ENCODE data around the gene KIFC3. TPM values are rescaled to one million over a fixed set of nuclear protein-coding genes. Genes with fewer than 3 reads are reported as not detected.

The KIFC3 gene
- total and polyA plus RNA-seq, 2 of the 8 experiments (the other 6 are each of a cell fraction or from before 2014, with no cell fraction given) = 2.1 to 7.1 TPM

- H3K4me2 ChIP-seq (ENCODE audit: insufficient read depth in 1 of 2, low read depth in 2 of 2, low read length in 2 of 2) = no peak overlapping the region
- no peak overlapping the region for H3K23ac ChIP-seq (ENCODE audit: insufficient read length)
- H3K36me3 ChIP-seq (ENCODE audit: control insufficient read depth in 2 of 4, insufficient read depth in 4 of 4, low read length in 3 of 4) = no peaks in the 10 kb centered on the region
- H3K27ac ChIP-seq (ENCODE audit: low read depth, low read length) = no peak overlapping the region
- no peak overlapping the region for H2BK20ac ChIP-seq (ENCODE audit: low read length)
- 86% methylated on average over 16 of the region's 18 CpGs; no CpG with 5 or more reads in 1 of the 2 experiments for WGBS, 2 experiments (ENCODE audit: extremely low coverage in 1 of 2, insufficient coverage in 1 of 2, insufficient read length in 1 of 2, insufficient replicate concordance in 2 of 2, low coverage in 1 of 2, low lambda C conversion rate in 2 of 2, missing lambda C conversion rate in 1 of 2)
- no peak overlapping the region for H2BK120ac ChIP-seq (replicated peaks; ENCODE audit: low read depth, low read length)
- H2BK12ac ChIP-seq (ENCODE audit: low read depth, low read length) = peak overlapping the region; percentile 76; the same call in 1 of the 2 replicates
- H3K9ac ChIP-seq (replicated peaks in 1 of 4; ENCODE audit: extremely low read depth in 1 of 4, low read depth in 3 of 4, low read length in 3 of 4) = no peak overlapping the region
- no peaks in the 10 kb centered on the region for H4K20me1 ChIP-seq (replicated peaks in 1 of 2; ENCODE audit: control insufficient read depth in 1 of 2, insufficient read depth in 2 of 2, low read length in 2 of 2)
- H3K14ac ChIP-seq (ENCODE audit: insufficient read length) = no peak overlapping the region
- TF ChIP-seq SP4 (IDR thresholded peaks at IDR 0.05; ENCODE audit: low read length) (peak; percentile 55; the same call in 1 of the 2 replicates), SIN3A (conservative IDR thresholded peaks at IDR 0.05 in 1 of 2, IDR thresholded peaks at IDR 0.05 in 1 of 2; ENCODE audit: low read depth in 1 of 2, low read length in 2 of 2) (no peak)
- ChIA-PET POLR2A (ENCODE audit: partially characterized antibody) (interaction anchor here (0.8 to 1.1 kb wide), 2 partner anchors 9 to 24 kb away, joined by 4 read pairs; no protein-coding TSS in a partner anchor), CTCF (ENCODE audit: partially characterized antibody) (interaction anchor here (0.5 to 15.2 kb wide), 39 partner anchors 9 to 419 kb away, joined by 3 to 279 read pairs (median 5); a partner anchor contains a TSS)
- H2AFZ ChIP-seq (ENCODE audit: low read length) = no peak overlapping the region
- no peak overlapping the region for H2BK5ac ChIP-seq (ENCODE audit: low read depth, low read length)
- H3K56ac ChIP-seq (replicated peaks; ENCODE audit: insufficient read length, low read depth, low read length) = no peak overlapping the region
- no peak overlapping the region for H3K4ac ChIP-seq (replicated peaks; ENCODE audit: insufficient read length, low read depth, low read length)
- H3K79me2 ChIP-seq (ENCODE audit: control insufficient read depth in 1 of 2, insufficient read depth in 2 of 2, low read length in 2 of 2) = no peaks in the 10 kb centered on the region
- H3K18ac ChIP-seq (ENCODE audit: extremely low read depth, low read length) = no peak overlapping the region
- no peaks in the 10 kb centered on the region for H3K9me3 ChIP-seq (ENCODE audit: insufficient read depth in 2 of 2, low read depth in 1 of 2, low read length in 1 of 2)
- 0 out of 2 replicates have a peak overlapping the region, but pooled peaks have one; percentile 55 for H2AK5ac ChIP-seq (ENCODE audit: low read depth, low read length)
- H4K91ac ChIP-seq (replicated peaks; ENCODE audit: insufficient read length, low read length) = peak overlapping the region; percentile 17
- FAIRE-seq (no peak), DNase-seq (ENCODE audit: low read depth in 1 of 2, low spot score in 2 of 2) (no peak)
- H3K27me3 ChIP-seq (replicated peaks in 1 of 4; ENCODE audit: control insufficient read depth in 3 of 4, extremely low read depth in 1 of 4, insufficient read depth in 3 of 4, low read length in 3 of 4) = peaks cover 0 to 13% (median 10%) of the 10 kb centered on the region in 4 experiments; a peak in 6 of 7 replicates
- H3K4me1 ChIP-seq (replicated peaks in 1 of 4; ENCODE audit: control insufficient read depth in 3 of 4, insufficient read depth in 4 of 4, low read length in 3 of 4) = peaks cover 0 to 32% (median 17%) of the 10 kb centered on the region in 4 experiments; a peak in 6 of 7 replicates
- no peaks in the 10 kb centered on the region for H3K79me1 ChIP-seq (ENCODE audit: low read depth, low read length)
- no peak overlapping the region for H3K4me3 ChIP-seq (ENCODE audit: extremely low read depth in 1 of 4, insufficient read depth in 2 of 4, low read depth in 3 of 4, low read length in 4 of 4)
- 0 out of 2 replicates have a peak, but pooled peaks cover 2% of the 10 kb centered on the region for H3K23me2 ChIP-seq (ENCODE audit: low read depth, low read length)
- H4K5ac ChIP-seq (ENCODE audit: insufficient read length, low read depth, low read length) = no peak overlapping the region
- H2BK15ac ChIP-seq (ENCODE audit: low read length) = no peak overlapping the region; the same call in 1 of the 2 replicates
- H4K8ac ChIP-seq (ENCODE audit: extremely low read depth, insufficient read depth, low read length) = no peak overlapping the region
Measured at GRCh38 chr16:57794849-57795430, 7.4 kb downstream of the KIFC3 start.
